ENCODE data around the gene PRR19. TPM values are rescaled to one million over a fixed set of nuclear protein-coding genes. Genes with fewer than 3 reads are reported as not detected.

PRR19 gene
- polyA plus RNA-seq, 3 donors: 1.9 to 2.9 (median 2.2) TPM

DNA sequence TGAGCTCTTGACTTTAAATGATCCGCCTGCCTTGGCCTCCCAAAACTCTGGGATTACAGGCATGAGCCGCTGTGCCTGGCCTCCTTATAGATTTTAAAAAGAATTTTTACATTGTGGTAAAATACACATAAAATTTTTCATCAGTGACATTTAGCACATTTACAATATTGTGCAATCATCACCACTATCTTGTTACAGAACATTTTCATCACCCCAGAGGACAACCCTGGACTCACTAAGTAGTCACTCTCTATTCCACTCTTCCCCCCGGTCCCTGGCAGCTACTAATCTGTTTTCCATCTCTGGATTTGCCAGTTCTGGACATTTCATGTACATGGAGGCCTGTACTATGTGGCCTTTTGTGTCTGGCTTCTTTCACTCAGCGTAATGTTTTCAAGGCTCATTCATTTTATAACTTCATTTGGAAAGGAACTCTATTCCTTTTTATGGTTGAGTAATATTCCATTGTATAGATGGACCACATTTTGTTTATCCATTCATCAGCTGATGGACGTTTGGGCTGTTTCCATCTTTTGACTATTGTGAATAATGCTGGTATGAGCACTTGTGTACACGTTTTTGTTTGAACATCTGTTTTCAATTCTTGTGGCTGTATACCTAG, 43.4 kb downstream of the PRR19 start:
- no peak for DNase-seq

DNA sequence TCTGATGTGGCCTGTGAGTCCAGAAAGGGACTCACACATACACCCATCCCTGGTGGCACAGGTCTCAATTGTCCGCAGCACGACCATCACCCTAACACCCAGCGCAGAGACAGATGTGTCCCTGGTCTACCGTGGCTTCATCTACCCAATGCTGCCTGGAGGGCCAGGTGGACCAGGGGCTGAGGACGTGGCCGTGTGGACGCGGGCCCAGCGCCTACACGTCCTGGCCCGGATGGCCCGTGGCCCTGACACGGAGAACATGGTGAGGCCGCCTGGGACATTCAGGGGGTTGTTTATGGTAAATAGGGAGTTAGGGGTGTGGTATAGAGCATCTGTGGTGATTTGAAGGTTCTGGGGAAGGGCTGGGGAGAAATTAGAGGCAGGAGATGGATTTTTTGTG, 46.3 kb downstream of the PRR19 start:
- DNase-seq: no peak

DNA sequence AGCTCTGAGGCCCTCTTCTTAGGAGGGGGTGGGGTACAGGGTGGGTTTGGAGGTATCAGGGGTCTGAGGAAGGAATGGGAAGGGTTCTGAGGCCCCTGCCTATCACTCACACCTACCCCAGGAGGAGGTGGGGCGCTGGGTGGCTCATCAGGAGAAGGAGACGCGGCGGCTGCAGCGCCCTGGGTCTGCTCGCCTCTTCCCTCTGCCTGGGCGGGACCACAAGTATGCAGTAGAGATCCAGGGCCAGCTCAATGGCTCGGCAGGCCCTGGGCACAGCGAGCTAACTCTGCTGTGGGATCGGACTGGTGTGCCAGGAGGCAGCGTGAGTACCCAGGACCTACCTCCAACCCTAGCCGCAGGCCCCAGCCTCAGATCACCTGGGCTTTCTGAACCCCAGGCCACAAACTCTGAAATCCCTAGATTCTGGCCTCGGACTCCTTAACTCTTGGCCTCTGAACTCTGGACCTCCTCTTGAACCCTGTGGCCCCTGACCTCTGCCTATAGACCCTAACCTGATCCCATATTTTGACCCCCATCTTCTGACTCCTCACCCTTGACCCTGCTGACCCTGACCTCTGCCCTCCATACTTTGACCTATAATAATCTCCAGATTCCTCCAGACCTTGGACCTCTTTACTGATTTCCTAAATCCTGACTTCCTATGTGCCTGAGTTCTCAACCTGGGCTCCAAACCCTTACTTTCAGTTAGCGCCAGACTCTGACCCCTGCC, 47.6 kb downstream of the PRR19 start:
- no peak for DNase-seq

DNA sequence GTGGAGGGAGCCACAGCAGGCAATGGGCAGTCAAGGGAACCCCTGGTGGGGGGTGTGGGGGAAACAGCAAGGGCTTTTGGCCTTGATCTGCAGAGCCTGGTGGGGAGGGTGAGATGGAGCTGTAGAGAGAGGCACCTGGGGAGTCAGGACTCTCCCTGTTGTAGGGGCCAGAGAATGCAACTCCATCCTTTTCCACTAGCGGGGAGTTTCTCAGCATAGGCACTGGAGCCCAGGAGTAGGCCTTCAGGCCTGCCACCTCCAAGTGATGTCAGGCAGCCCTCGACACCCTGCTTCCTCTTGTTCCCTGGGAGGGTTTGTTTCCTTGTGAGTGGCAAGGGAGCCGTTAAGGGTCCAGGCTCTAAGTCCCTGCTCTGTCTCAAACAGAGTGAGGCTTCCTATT, 48.5 kb downstream of the PRR19 start:
- no peak for DNase-seq

DNA sequence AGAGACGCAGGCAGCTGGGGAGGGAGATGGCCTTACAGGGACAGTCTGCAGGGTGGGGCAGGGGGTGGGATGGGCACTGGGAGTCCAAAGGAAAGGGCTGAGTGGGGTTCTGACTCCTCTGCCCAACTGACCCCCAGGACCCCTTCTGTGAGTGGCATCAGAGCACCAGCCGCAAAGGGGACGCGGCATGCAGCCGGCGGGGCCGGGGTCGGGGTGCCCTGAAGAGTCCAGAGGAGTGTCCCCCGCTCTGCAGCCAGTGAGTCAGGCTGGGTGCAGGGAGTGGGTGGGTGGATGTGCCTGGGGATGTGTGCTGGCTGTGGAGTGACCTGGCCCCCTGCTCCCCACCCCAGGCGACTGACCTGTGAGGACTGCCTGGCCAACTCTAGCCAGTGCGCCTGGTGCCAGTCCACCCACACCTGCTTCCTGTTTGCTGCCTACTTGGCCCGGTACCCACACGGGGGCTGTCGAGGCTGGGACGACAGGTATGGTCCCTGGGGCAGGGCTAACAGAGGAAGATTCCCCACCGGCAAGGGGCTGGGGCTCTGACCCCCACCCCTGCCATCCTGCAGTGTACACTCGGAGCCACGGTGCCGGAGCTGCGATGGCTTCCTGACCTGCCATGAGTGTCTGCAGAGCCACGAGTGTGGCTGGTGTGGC, 49.3 kb downstream of the PRR19 start:
- DNase-seq: no peak

DNA sequence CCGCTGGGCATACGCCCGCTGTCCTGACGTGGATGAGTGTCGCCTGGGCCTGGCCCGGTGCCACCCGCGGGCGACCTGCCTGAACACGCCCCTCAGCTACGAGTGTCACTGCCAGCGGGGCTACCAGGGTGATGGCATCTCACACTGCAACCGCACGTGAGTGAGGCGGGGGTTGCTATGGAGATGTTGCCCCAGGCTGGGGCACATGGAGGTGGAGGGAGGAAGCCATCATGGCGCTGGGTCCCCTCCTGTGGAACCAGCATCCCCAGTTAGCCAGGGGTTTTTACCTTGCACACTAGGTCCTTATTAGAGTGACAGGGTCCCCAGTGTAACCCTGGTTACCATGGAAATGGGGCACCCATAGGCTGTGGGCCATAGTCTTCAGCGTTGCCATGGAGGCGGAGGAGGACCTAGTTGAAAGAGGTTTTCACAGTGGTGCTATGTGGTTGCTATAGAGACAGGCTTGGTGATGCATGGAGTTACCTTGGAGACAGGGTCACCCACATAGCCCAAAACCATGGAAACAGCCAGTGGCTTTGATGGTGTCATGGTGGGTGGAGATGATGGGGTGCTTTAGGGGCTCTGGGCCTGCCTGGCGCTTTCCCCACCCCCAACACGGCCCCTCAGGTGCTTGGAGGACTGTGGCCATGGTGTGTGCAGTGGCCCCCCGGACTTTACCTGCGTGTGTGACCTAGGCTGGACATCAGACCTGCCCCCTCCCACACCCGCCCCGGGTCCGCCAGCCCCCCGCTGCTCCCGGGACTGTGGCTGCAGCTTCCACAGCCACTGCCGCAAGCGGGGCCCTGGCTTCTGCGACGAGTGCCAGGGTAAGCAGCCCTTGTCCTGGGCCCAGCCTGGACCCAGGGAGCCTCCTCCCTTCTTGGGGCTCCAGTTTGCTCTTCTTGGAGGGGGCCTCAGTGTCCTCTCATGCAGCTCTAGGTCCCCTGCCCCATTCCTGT, 50.6 kb downstream of the PRR19 start:
- peak; percentile 51 for DNase-seq

DNA sequence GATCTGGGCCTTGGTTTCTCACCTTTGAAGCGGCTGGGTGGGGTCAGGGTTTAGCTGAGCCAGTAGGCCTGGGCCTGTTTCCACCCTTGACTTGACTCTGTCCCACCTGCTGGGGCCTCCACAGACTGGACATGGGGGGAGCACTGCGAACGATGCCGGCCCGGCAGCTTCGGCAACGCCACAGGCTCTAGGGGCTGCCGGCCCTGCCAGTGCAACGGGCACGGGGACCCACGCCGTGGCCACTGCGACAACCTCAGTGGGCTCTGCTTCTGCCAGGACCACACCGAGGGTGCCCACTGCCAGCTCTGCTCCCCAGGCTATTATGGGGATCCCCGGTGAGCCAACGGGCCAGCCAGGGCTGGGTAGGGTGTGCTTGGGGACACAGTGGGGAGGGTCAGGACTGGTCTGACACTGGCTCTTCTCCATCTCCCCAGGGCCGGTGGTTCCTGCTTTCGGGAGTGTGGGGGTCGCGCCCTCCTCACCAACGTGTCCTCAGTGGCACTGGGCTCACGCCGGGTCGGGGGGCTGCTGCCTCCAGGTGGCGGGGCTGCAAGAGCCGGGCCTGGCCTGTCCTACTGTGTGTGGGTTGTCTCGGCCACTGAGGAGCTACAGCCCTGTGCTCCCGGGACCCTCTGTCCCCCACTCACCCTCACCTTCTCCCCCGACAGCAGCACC, 51.5 kb downstream of the PRR19 start:
- DNase-seq: no peak

DNA sequence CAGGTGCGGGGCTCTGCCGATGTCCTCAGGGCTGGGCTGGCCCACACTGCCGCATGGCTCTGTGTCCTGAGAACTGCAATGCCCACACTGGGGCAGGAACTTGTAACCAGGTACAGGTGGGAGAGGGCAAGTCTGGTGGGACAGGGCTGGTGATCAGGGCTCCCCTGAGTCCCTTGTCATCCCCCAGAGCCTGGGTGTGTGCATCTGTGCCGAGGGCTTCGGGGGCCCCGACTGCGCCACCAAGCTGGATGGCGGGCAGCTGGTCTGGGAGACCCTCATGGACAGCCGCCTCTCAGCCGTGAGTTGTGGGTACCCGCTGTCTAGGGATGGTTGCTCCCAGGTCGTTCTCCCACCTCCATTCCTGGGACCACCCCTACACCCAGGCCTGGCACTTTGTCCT, 54.0 kb downstream of the PRR19 start:
- no peak for DNase-seq

DNA sequence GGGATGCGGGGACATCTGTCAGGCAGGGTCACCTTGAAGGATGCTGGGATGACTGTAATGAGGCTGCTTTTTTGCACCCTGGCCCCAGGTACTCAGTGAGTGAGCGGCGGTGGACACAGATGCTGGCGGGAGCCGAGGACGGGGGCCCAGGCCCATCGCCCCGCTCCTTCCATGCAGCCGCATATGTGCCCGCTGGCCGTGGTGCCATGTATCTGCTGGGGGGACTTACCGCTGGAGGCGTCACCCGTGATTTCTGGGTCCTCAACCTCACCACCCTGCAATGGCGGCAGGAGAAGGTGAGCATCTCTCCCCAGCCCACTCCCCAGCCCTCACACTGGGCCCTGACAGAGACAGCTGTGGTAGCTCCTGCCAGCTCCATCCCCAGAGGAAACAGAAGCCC, 54.8 kb downstream of the PRR19 start:
- no peak for DNase-seq

DNA sequence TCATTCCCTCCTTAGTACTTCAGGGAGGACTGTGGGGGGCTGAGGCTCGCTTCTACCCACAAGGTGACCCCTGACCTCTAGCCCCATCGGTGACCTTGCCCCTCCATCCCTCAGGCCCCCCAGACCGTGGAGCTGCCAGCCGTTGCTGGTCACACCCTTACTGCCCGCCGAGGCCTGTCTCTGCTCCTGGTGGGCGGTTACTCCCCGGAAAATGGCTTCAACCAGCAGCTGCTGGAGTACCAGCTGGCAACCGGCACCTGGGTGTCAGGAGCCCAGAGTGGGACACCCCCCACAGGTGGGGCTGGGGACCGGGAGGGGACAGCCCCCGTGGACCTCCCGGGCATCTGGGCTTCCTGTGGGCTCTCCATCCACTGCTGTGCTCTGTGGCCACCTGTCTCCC, 55.4 kb downstream of the PRR19 start:
- DNase-seq: no peak

Other genes starting within 250 kb of the PRR19 start
- 10 to 100 TPM; 24.1 to 30.6 (median 30.5) TPM for gene GRIK5, start 231.9 kb upstream of the PRR19 start, polyA plus RNA-seq (ENCODE audit: insufficient read length in 3 of 3)
- gene ZNF574, start 226.0 kb upstream of the PRR19 start, polyA plus RNA-seq (ENCODE audit: insufficient read length in 3 of 3): 10 to 100 TPM; 16.2 to 21.0 (median 20.6) TPM
- 1 to 10 TPM in 2 of 3 donors, under 1 TPM in 1; 0.58 to 1.2 (median 1.2) TPM for gene POU2F2, start 169.7 kb upstream of the PRR19 start, polyA plus RNA-seq (ENCODE audit: insufficient read length in 3 of 3)
- 10 to 100 TPM; 27.9 to 32.9 (median 30.4) TPM for gene DEDD2, start 84.5 kb upstream of the PRR19 start, polyA plus RNA-seq (ENCODE audit: insufficient read length in 3 of 3)
- 10 to 100 TPM in 1 of 3 donors, 1 to 10 TPM in 2; 9.2 to 10.2 (median 9.3) TPM for gene ZNF526, start 81.8 kb upstream of the PRR19 start, polyA plus RNA-seq (ENCODE audit: insufficient read length in 3 of 3)
- gene GSK3A, start 59.5 kb upstream of the PRR19 start, polyA plus RNA-seq (ENCODE audit: insufficient read length in 3 of 3): 10 to 100 TPM; 70.3 to 85.9 (median 84.1) TPM
- 10 to 100 TPM; 74.2 to 96.3 (median 86.2) TPM for gene ERF, start 47.0 kb upstream of the PRR19 start, polyA plus RNA-seq (ENCODE audit: insufficient read length in 3 of 3)
- 10 to 100 TPM; 59.3 to 72.5 (median 68.2) TPM for gene CIC, start 32.9 kb upstream of the PRR19 start, polyA plus RNA-seq (ENCODE audit: insufficient read length in 3 of 3)
- 100 to 1,000 TPM in 1 of 3 donors, 10 to 100 TPM in 2; 79.4 to 107 (median 98.2) TPM for gene PAFAH1B3, start 492 bp downstream of the PRR19 start, polyA plus RNA-seq (ENCODE audit: insufficient read length in 3 of 3)
- gene TMEM145, start 11.2 kb downstream of the PRR19 start, polyA plus RNA-seq (ENCODE audit: insufficient read length in 3 of 3): 1 to 10 TPM in 2 of 3 donors, under 1 TPM in 1; 0.67 to 1.5 (median 1.1) TPM
- gene MEGF8, start 23.5 kb downstream of the PRR19 start, polyA plus RNA-seq (ENCODE audit: insufficient read length in 3 of 3): 10 to 100 TPM; 43.0 to 45.6 (median 43.8) TPM
- 1 to 10 TPM in 2 of 3 donors, under 1 TPM in 1; 0.59 to 2.1 (median 2.0) TPM for gene CNFN, start 88.2 kb downstream of the PRR19 start, polyA plus RNA-seq (ENCODE audit: insufficient read length in 3 of 3)
- gene LIPE, start 125.3 kb downstream of the PRR19 start, polyA plus RNA-seq (ENCODE audit: insufficient read length in 3 of 3): 10 to 100 TPM; 12.3 to 15.0 (median 13.5) TPM
- gene CXCL17, start 140.8 kb downstream of the PRR19 start, polyA plus RNA-seq (ENCODE audit: insufficient read length in 3 of 3): under 1 TPM in 2 of 3 donors, not detected in 1; 0.11 to 0.22 TPM
- 10 to 100 TPM in 2 of 3 donors, 1 to 10 TPM in 1; 7.7 to 17.6 (median 16.5) TPM for gene CEACAM1, start 226.3 kb downstream of the PRR19 start, polyA plus RNA-seq (ENCODE audit: insufficient read length in 3 of 3)